ENCODE data around the gene TAF8.

DNA sequence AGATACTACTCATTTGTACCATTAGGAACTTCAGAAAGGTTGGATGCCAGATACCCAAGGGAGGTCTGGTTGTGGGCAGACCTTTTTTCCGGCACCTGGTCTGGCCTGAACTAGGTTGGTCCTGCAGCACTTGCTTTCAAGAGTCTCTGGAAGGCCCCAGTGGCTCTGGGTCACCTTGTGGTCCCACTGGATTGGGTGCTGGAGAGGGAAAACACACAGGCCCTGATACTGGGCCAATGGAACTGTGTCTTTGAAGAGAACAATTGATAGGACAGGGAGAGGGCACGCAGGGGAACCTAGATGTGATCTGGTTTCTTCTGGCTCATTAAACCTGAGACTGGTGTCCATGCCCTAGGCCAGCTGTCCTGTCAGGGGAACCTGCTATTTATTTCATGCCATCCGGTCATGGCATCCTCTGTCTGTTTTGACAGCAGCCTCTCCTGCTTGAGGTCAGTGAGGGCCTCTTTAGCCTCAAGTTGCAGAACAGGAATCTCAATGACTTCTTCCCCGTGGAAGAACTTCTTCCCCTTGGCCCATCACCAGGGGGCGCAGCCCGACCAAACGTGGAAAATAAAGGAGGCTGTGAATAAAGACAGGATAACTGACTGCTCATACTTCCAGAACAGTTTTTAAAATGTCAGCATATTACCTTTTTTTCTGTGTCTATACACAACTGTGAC lies 25.0 kb downstream of the TAF8 start:
- TF ChIP-seq, protein P1, sequence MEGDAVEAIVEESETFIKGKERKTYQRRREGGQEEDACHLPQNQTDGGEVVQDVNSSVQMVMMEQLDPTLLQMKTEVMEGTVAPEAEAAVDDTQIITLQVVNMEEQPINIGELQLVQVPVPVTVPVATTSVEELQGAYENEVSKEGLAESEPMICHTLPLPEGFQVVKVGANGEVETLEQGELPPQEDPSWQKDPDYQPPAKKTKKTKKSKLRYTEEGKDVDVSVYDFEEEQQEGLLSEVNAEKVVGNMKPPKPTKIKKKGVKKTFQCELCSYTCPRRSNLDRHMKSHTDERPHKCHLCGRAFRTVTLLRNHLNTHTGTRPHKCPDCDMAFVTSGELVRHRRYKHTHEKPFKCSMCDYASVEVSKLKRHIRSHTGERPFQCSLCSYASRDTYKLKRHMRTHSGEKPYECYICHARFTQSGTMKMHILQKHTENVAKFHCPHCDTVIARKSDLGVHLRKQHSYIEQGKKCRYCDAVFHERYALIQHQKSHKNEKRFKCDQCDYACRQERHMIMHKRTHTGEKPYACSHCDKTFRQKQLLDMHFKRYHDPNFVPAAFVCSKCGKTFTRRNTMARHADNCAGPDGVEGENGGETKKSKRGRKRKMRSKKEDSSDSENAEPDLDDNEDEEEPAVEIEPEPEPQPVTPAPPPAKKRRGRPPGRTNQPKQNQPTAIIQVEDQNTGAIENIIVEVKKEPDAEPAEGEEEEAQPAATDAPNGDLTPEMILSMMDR (conservative IDR thresholded peaks at IDR 0.05; ENCODE audit: low read depth, low read length) = peak; percentile 95
- TF ChIP-seq EZH2 (IDR thresholded peaks at IDR 0.05; ENCODE audit: low read length, unreplicated experiment) = no peak

Data from PC-3 (cell line).